Breast epithelium (tissue), 4 donors: ENCODE measurements around the gene RSPH4A. TPM values are rescaled to one million over a fixed set of nuclear protein-coding genes. Genes with fewer than 3 reads are reported as not detected.

Experiments used
- DNase-seq, 2 donors: peaks; one replicate each; pipeline ENCODE4 v3.0.0-alpha.2; 2019; ENCODE audit warnings: low spot score in 2 of 2
- H3K27ac ChIP-seq, 2 donors: fragments of 200-600 bp; sonication (generic) in 1 of 2; one replicate each; pipeline ENCODE4 v1.5.1; 2016 to 2019; ENCODE audit warnings: mild to moderate bottlenecking in 1 of 2
- H3K27me3 ChIP-seq, 2 donors: fragments of 200-600 bp; sonication (generic) in 1 of 2; one replicate each; pipeline versions ENCODE4 v1.5.1 to v1.6.0; 2017 to 2019; ENCODE audit warnings: control low read depth in 1 of 2, mild to moderate bottlenecking in 1 of 2
- H3K36me3 ChIP-seq: fragments of 200-600 bp; one replicate; pipeline ENCODE4 v1.5.1; 2019
- H3K4me1 ChIP-seq, 2 donors: fragments of 200-600 bp; sonication (generic); one replicate each; pipeline ENCODE4 v1.5.1; 2016 to 2019; ENCODE audit warnings: control low read depth in 1 of 2
- H3K4me3 ChIP-seq, 3 donors: fragments of 200-600 bp; sonication (generic); 1 replicate in 2 of 3; 2 replicates in 1 of 3; pipeline ENCODE4 v1.5.1; 2016 to 2019; ENCODE audit warnings: mild to moderate bottlenecking in 3 of 3, moderate library complexity in 2 of 3
- H3K9me3 ChIP-seq, 2 donors: fragments of 200-600 bp; sonication (generic) in 1 of 2; one replicate each; pipeline ENCODE4 v1.5.1; 2016 to 2019; ENCODE audit warnings: control low read depth in 1 of 2
- CTCF ChIP-seq, 3 donors: fragments of 450-650 bp; IDR thresholded peaks; one replicate each; pipeline ENCODE4 v1.5.1; 2016 to 2017; ENCODE audit warnings: antibody characterized with exemption in 3 of 3, mild to moderate bottlenecking in 3 of 3, moderate library complexity in 3 of 3
- POLR2A ChIP-seq: fragments of 450-650 bp; IDR thresholded peaks from one replicate; pipeline ENCODE4 v1.6.1; 2016; ENCODE audit warnings: antibody characterized with exemption, mild to moderate bottlenecking, moderate library complexity
- POLR2AphosphoS5 ChIP-seq, 3 donors: sonication (generic); formaldehyde crosslinking; IDR thresholded peaks; one replicate each; pipeline ENCODE4 v1.6.1; 2017; ENCODE audit warnings: antibody characterized with exemption in 3 of 3
- intact Hi-C: fragments of 100-400 bp; cut with DNase I; formaldehyde crosslinking; loops from one replicate; pipeline ENCODE4 v1.15.1; 2023; ENCODE audit warnings: low total_unique reads
- total RNA-seq, 3 donors: library from RNA; depleted of rRNA; stranded (reverse); fragments of >200 nt; gene quantifications; one replicate each; pipeline ENCODE4 v1.1.0, GENCODE V29; 2016

RSPH4A gene
- 1 to 10 TPM in 2 of 3 donors, under 1 TPM in 1; 0.80 to 1.5 (median 1.3) TPM for total RNA-seq

- TF ChIP-seq POLR2A (no peak), CTCF (IDR thresholded peaks at IDR 0.05) (no peak), POLR2AphosphoS5 (IDR thresholded peaks at IDR 0.05) (peak in 1 of 3 donors; percentile 65)
- H3K27me3 ChIP-seq: no peaks in the 10 kb centered on the region
- H3K27ac ChIP-seq: peak within 1 kb of the TSS; percentile 16 to 40
- H3K36me3 ChIP-seq: no peaks in the 10 kb centered on the region
- peak within 1 kb of the TSS; percentile 47 to 71 (median 58) for H3K4me3 ChIP-seq
- DNase-seq: peak; percentile 84 to 87
- H3K9me3 ChIP-seq: no peaks in the 10 kb centered on the region
- intact Hi-C loops: no loop called here
- no peaks in the 10 kb centered on the region for H3K4me1 ChIP-seq
These were observed at the start of gene RSPH4A for GRCh38 chr6:116615937-116616736. Gene RSPH4A (plus strand): TSS chr6:116616479. CDS start chr6:116616624, 145 bp downstream.

GRCh38 chr6:116568111-116568510 lies 48.2 kb upstream of the RSPH4A start:
- no peaks in the 10 kb centered on the region for H3K9me3 ChIP-seq
- no peak overlapping the region for H3K27ac ChIP-seq
- H3K4me3 ChIP-seq: no peak overlapping the region
- no peaks in the 10 kb centered on the region for H3K36me3 ChIP-seq
- no peak for DNase-seq
- TF ChIP-seq CTCF (IDR thresholded peaks at IDR 0.05) (no peak), POLR2AphosphoS5 (IDR thresholded peaks at IDR 0.05) (no peak), POLR2A (no peak)
- no peaks in the 10 kb centered on the region for H3K27me3 ChIP-seq
- peaks cover 0 to 12% of the 10 kb centered on the region in 2 donors for H3K4me1 ChIP-seq
- intact Hi-C loops: no loop called here

GRCh38 chr6:116568821-116569755 lies 47.2 kb upstream of the RSPH4A start:
- H3K36me3 ChIP-seq: no peaks in the 10 kb centered on the region
- H3K4me1 ChIP-seq: peaks cover 0 to 13% of the 10 kb centered on the region in 2 donors
- H3K27ac ChIP-seq: no peak overlapping the region
- H3K27me3 ChIP-seq: no peaks in the 10 kb centered on the region
- no peak overlapping the region for H3K4me3 ChIP-seq
- no peaks in the 10 kb centered on the region for H3K9me3 ChIP-seq
- TF ChIP-seq POLR2AphosphoS5 (IDR thresholded peaks at IDR 0.05) (no peak), CTCF (IDR thresholded peaks at IDR 0.05) (no peak), POLR2A (no peak)
- intact Hi-C loops: no loop called here
- DNase-seq: no peak

GRCh38 chr6:116570856-116571682 lies 45.2 kb upstream of the RSPH4A start, which contains the start of gene RWDD1:
Gene RWDD1 (plus strand): TSS chr6:116571504. CDS start chr6:116571583, 79 bp downstream.
- H3K4me1 ChIP-seq: peaks cover 0 to 13% of the 10 kb centered on the region in 2 donors
- DNase-seq: peak; percentile 97
- H3K27me3 ChIP-seq: no peaks in the 10 kb centered on the region
- TF ChIP-seq CTCF (IDR thresholded peaks at IDR 0.05): peak in 1 of 3 donors; percentile 25
- TF ChIP-seq POLR2AphosphoS5 (IDR thresholded peaks at IDR 0.05): peak in 2 of 3 donors; percentile 73 to 84
- TF ChIP-seq POLR2A: peak; percentile 21
- no peaks in the 10 kb centered on the region for H3K9me3 ChIP-seq
- peak within 1 kb of the TSS; percentile 93 to 96 for H3K27ac ChIP-seq
- intact Hi-C loops: no loop called here
- no peaks in the 10 kb centered on the region for H3K36me3 ChIP-seq
- H3K4me3 ChIP-seq: peak within 1 kb of the TSS; percentile 86 to 91 (median 87)
